HG03469 (cell line): ENCODE measurements around the gene PEX11B.

Experiments used
- ATAC-seq: cut with Tn5 transposase; IDR thresholded peaks from one replicate; pipeline ENCODE4 v1.9.1; 2021; ENCODE audit warnings: mild to moderate bottlenecking, moderate library complexity, moderate number of reproducible peaks; ENCODE audit not compliant: unreplicated experiment

PEX11B gene

DNA sequence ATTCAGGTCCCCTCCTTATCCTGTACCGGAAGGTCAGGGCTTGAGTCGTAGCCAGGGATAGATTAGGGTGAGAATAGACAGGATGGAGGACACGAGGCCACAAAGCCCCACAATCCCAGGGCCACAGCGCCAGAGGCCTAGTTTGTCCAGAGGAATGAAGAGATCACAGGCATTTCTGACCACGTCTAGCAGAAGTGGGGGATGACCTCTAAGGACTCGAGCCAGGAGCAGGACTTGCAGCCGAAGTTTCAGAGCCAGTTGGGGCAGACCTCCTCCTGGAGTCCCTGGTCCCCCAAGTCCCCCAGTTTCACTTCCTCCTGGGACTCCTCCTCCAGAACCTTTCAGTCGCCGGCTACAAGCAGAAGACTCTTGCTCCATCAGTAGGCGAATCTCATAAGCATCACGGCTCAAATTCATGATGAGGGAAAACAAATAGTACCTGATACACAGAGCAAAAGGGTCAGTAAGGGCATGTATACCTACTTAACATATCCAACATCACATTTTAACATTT is 6.3 kb downstream of the PEX11B start:
- ATAC-seq = no peak

GRCh38 chr1:145908653-145909052 is 9.9 kb downstream of the PEX11B start:
- no peak for ATAC-seq

DNA sequence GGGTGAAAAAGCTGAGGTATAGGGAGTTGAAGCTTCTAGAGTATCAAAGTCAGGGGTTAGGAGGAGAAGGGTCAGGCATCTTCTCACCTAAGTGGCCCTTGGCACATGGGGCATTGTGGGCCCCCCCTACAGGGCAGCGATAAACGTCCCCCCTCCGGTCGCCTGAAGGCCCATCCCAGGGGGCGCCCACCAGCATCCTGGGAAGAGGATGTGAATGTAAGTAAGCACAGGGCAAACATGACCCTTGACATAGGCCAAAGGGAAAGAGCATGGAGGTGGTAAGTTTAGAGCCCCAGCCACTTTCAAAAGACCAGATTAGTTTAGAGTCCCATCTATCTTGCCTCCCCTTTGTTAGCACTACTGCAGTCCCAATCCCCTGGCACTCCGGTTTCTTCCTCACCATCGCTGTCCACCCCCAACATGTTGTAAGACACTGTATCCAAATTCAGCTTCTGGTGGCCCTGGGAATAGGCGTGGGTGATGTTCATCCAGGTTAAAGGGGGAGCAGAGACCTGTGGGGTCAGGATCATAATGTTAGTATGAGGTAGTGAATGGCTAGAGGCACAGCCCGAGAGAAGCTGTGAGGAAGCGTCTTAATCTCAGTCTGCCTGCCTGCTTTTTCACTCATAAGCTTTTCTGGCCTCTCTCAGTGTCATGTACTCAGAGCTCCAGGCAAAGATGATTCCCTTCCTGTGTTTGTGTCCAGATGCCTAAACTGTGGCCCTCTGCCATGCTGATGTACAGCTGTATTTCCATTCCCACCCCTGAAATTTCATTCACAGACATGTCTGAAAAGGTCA is 11.4 kb downstream of the PEX11B start:
- ATAC-seq = no peak

GRCh38 chr1:145901312-145902021 is 17.1 kb downstream of the PEX11B start:
- no peak for ATAC-seq

GRCh38 chr1:145898756-145899155 is 19.8 kb downstream of the PEX11B start:
- no peak for ATAC-seq

GRCh38 chr1:145897969-145898368 is 20.5 kb downstream of the PEX11B start:
- ATAC-seq = no peak

GRCh38 chr1:145895471-145895870 is 23.0 kb downstream of the PEX11B start:
- no peak for ATAC-seq

DNA sequence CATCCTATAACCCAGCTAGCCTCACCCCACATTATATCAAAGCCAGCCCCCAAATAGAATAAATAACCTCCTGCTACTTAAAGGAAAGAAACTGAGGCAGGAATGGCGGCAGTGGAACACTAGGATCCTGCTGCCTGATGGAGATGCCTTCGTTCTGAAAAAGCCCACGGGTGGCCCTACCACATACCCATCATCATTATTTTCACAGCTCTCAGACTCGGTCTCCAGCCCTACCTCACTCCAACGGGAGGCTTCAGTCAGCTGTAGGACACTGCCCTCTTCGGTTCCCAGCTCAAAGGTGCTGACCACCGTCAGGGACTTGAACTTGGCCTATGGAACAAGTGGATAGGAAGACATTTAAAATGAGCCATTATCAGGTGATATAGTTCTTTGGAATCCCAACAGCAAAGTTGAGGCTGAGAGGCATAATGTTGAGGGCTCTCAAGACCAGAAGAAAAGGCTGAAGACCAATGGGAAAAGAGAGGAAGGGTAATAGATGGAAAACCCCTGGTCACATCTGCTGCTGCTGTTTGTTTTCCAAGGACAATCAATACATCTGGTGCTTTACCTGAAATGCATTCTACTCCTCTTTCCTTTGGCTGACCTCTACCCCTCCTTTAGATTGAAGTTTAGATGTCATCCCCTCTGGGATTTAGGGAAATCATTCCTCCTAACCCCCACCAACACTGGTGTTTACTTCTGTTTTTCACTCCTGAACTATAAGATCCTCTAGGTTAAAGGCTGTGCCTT is 25.0 kb downstream of the PEX11B start:
- ATAC-seq = no peak

GRCh38 chr1:145892486-145893087 is 25.9 kb downstream of the PEX11B start:
- no peak for ATAC-seq

DNA sequence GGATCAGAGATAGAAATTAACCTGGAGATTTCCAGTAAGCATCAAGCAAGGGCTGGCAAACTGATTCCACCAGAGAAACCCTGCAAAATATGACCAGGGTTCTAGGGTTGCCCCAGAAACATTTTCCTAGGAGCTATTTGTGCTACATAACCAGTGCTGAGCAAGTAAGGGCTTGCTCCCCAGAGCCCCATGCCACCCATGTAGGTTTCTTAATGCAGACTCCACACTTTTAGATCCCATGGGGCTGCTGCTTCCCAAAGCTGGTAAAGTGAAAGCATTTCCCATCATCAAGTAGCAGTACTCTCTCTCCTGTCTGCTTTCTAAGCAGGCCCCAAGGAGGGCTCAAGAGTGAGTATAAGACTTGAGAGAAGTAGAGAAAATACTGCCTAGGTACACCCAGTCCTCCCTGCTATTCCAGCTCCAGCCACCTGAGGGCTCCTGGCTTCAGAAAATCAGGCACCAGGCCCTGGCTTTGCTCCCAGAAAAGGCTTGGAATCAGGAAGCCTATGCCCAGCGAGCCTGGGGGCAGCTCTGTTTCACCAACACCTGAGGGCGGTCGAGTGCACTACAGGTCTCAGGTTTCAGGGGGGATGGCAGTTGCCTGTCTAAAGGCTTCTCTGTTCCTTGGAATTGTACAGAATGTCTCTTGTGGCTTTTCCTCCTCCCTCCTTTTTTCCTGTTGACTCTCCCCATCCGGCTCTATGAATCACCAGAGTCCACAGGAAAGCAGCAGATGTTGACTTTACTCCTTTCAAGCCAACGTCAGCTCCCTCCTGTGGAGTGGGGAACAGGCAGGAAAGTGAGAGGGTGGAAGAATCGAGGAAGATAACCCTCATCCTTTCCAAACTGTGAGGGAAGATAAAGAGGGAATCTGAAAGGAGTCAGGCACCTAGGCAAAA is 26.7 kb downstream of the PEX11B start:
- ATAC-seq = no peak

GRCh38 chr1:145891143-145891542 is 27.4 kb downstream of the PEX11B start:
- ATAC-seq = no peak

GRCh38 chr1:145889722-145890121 is 28.8 kb downstream of the PEX11B start:
- ATAC-seq = no peak

DNA sequence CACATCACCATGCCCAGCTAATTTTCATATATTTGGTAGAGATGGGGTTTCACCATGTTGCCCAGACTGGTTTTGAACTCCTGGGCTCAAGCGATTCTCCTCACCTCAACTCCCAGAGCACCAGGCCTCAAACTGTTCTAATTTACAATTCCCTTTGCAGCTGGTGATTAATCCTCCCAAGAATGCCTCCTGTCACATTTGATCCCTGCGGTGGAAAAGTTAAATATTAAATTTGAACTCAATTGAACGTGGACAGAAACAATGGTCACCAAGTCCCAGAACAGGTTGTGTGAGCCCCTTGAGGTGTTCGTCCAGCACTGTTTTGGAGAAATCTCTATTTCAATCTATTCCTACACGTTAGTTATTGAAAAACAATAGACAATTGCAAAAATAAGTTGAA is 30.9 kb downstream of the PEX11B start:
- ATAC-seq = no peak

DNA sequence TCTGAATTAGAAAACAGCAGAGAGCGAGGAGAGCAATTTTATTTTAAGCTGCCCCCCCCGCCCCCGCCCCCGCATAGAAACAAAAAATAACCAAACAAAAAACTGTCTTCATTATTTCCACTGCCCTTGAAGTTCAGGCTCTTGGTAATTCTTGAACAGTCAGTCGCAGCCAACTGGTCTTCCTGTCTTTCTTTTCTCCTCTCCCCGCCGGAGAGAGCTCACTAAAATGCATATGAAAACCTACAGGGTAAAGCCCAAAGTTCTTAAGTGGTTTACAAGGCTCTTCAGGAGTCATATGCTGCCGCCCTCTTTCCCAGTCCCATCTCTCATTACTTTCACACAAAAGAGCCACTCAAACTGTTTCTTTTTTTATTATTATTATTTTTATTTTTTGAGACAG is 31.7 kb downstream of the PEX11B start:
- no peak for ATAC-seq

- ATAC-seq = no peak
Measured at GRCh38 chr1:145886390-145886789, 32.1 kb downstream of the PEX11B start.

DNA sequence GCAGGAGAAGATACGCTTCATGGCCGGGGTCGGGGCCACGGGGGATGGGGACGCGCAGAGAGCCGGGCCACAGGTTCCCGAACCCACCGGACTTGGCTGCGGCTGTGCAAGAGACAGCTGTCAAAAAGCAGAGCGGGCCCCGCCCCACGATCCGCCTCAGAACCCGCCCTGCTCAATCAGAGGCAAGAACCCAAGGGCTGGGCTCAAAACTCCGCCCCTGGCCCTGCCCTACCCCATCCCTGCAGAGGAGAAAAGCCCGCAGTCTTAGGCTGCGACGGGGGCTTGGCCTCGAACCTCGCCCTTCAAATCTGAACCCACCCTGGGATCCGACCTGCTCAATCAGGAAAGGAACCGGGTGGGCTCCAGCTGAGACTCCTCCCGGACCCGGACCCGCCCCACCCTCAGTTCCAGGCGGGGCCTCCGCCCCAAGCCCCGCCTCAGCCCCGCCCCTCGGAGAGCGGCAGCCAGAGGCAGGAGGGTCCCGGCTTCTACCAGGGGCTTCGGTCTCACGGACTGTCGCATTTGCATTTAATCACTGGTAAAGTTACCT is 32.7 kb downstream of the PEX11B start, which contains the start of gene ANKRD35:
Gene ANKRD35, minus strand, starts transcription at position 129 of the 550 bp plus-strand sequence. Its CDS starts 108 bp downstream, at position 21.
- ATAC-seq = peak; percentile 88

GRCh38 chr1:145884675-145885074 is 33.8 kb downstream of the PEX11B start:
- ATAC-seq = no peak

GRCh38 chr1:145879775-145880174 is 38.7 kb downstream of the PEX11B start:
- ATAC-seq = no peak

DNA sequence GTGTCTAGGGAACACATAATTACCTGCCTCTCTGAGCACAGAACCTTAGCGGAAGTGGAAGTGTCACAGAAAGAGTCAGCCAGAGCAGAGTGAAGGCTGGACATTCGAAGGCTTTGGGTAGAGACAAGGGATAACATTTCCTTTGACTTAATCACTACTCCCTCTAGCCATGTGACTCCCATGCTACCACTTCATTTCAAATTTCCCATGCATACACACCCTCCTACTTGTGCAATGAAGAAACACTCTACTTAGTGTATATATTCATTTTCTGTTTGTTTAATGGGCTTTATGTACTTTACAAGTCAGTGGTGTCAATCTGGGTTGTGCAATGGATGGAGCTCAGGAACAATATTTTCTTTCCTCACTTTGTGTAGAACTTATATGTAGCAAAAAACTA is 39.8 kb downstream of the PEX11B start:
- ATAC-seq = no peak
